K562 (cell line): ENCODE measurements around the gene KMO. TPM values are rescaled to one million over a fixed set of nuclear protein-coding genes. Genes with fewer than 3 reads are reported as not detected.

Experiments used
- ATAC-seq: fragments of 200-7000 bp; cut with Tn5 transposase; 3 replicates; pipeline ENCODE4 v1.9.1; 2020; ENCODE audit warnings: moderate library complexity
- BruUV-seq: library from RNA; stranded (reverse); fragments of 400-500 nt; replicated peaks from 2 replicates; lab custom pipeline; 2021; lab: Mats Ljungman, UMichigan
- CTCF ChIA-PET: fragments of 300-600 bp; formaldehyde crosslinking; extraction: SDS; loops from one replicate; lab custom pipeline; 2021; ENCODE audit warnings: low intra/inter-chr PET ratio; lab: Yijun Ruan, JAX
- POLR2A ChIA-PET: fragments of 300-600, 350-650 bp; sonication (Branson Sonifier 250); formaldehyde crosslinking; extraction: SDS; loops from one replicate; lab custom pipeline; 2021; ENCODE audit warnings: antibody characterized with exemption, inconsistent platforms; lab: Yijun Ruan, JAX
- DNase-seq, 4 experiments: peaks; one replicate each; pipeline versions ENCODE4 v3.0.0 to v3.0.0-alpha.2; 2011 to 2018; ENCODE audit warnings: low spot score in 3 of 4, mixed read lengths in 3 of 4; ENCODE audit errors: extremely low read depth in 1 of 4
- FAIRE-seq: peaks from 2 replicates; lab custom pipeline; 2011; peaks lifted over from hg19 to GRCh38; lab: Jason Lieb, UNC
- H2AFZ ChIP-seq: 2 replicates; pipeline ENCODE4 v1.6.0; 2011; ENCODE audit warnings: low read depth, low read length, control low read depth, inconsistent platforms
- H3K27ac ChIP-seq: fragments of 200-600 bp; 3 replicates; pipeline ENCODE4 v1.8.0; 2011; ENCODE audit warnings: low read depth, mild to moderate bottlenecking, control low read depth, inconsistent platforms, low read length, moderate library complexity, mixed read lengths; ENCODE audit errors: extremely low read depth
- H3K27me3 ChIP-seq, 2 experiments: fragments of 300-600 bp in 1 of 2; 2 replicates in 1 of 2; 3 replicates in 1 of 2; pipeline versions ENCODE4 v1.6.0 to v1.8.0; 2011; ENCODE audit warnings: inconsistent platforms in 2 of 2, low read length in 2 of 2, mild to moderate bottlenecking in 1 of 2, mixed read lengths in 1 of 2, moderate library complexity in 1 of 2; ENCODE audit not compliant: control insufficient read depth in 2 of 2, insufficient read depth in 2 of 2
- H3K36me3 ChIP-seq: fragments of 300-600 bp; 3 replicates; pipeline ENCODE4 v1.8.0; 2011; ENCODE audit warnings: mild to moderate bottlenecking, low read length, inconsistent platforms; ENCODE audit not compliant: control insufficient read depth, insufficient read depth
- H3K4me1 ChIP-seq, 2 experiments: fragments of 200-600 bp in 1 of 2; replicated peaks in 1 of 2; 2 replicates in 1 of 2; 3 replicates in 1 of 2; pipeline versions ENCODE4 v1.5.1 to v1.8.0; 2011; ENCODE audit warnings: inconsistent platforms in 2 of 2, low read length in 2 of 2, mild to moderate bottlenecking in 1 of 2, mixed read lengths in 1 of 2, moderate library complexity in 1 of 2; ENCODE audit not compliant: control insufficient read depth in 2 of 2, insufficient read depth in 2 of 2
- H3K4me2 ChIP-seq: 2 replicates; pipeline ENCODE4 v1.6.1; 2011; ENCODE audit warnings: low read length, control low read depth, inconsistent platforms, mixed read lengths; ENCODE audit not compliant: insufficient read depth
- H3K4me3 ChIP-seq: fragments of 200-600 bp; sonication (generic), shearing (Covaris generic); 2 replicates; pipeline ENCODE4 v1.5.1; 2016; ENCODE audit warnings: control low read depth, inconsistent platforms
- H3K79me2 ChIP-seq: fragments of 200-600 bp; 3 replicates; pipeline ENCODE4 v1.8.0; 2011; ENCODE audit warnings: low read length, inconsistent platforms; ENCODE audit not compliant: control insufficient read depth, insufficient read depth
- H3K9ac ChIP-seq, 2 experiments: 2 replicates each; pipeline versions ENCODE4 v1.6.0 to v1.6.1; 2011; ENCODE audit warnings: low read depth in 2 of 2, low read length in 2 of 2, control low read depth in 1 of 2, inconsistent platforms in 1 of 2, mild to moderate bottlenecking in 1 of 2, mixed read lengths in 1 of 2; ENCODE audit not compliant: insufficient read depth in 1 of 2
- H3K9me1 ChIP-seq: one replicate; pipeline ENCODE4 v1.6.0; 2011; ENCODE audit warnings: inconsistent platforms, mild to moderate bottlenecking, low read length, moderate library complexity; ENCODE audit not compliant: control insufficient read depth, insufficient read depth
- H3K9me3 ChIP-seq: replicated peaks from 2 replicates; pipeline ENCODE4 v1.5.1; 2011; ENCODE audit warnings: low read depth, low read length, inconsistent platforms; ENCODE audit not compliant: control insufficient read depth, insufficient read depth
- H4K20me1 ChIP-seq: replicated peaks from 2 replicates; pipeline ENCODE4 v1.6.1; 2011; ENCODE audit warnings: low read length, inconsistent platforms, mixed read lengths; ENCODE audit not compliant: control insufficient read depth, insufficient read depth
- ATF7 ChIP-seq: fragments of 450-650 bp; IDR thresholded peaks from 2 replicates; pipeline ENCODE4 v1.7.1; 2014; ENCODE audit warnings: mild to moderate bottlenecking, moderate library complexity
- ETV6 ChIP-seq, 3 experiments: fragments of 150-350 bp in 1 of 3; sonication (generic) in 1 of 3; formaldehyde crosslinking in 1 of 3; IDR thresholded peaks; 2 replicates each; pipeline versions ENCODE4 v1.6.1 to v1.8.0; 2014 to 2022; ENCODE audit warnings: borderline replicate concordance in 2 of 3, low read depth in 2 of 3, antibody characterized with exemption in 1 of 3, low read length in 1 of 3, mild to moderate bottlenecking in 1 of 3, missing genetic modification reagents in 1 of 3
- NCOR1 ChIP-seq: fragments of 450-650 bp; IDR thresholded peaks from 2 replicates; pipeline ENCODE4 v1.6.1; 2016; ENCODE audit warnings: mild to moderate bottlenecking, moderate library complexity
- PRDM10 ChIP-seq: fragments of 450-650 bp; IDR thresholded peaks from 2 replicates; pipeline ENCODE4 v1.6.1; 2018; ENCODE audit not compliant: partially characterized antibody
- SMAD4 ChIP-seq: fragments of 250-450 bp; sonication (Bioruptor Pico); conservative IDR thresholded peaks from 2 replicates; pipeline ENCODE4 v1.8.0; 2021; ENCODE audit warnings: inconsistent platforms, mild to moderate bottlenecking, moderate library complexity
- THAP7 ChIP-seq: fragments of 250-450 bp; sonication (Bioruptor Pico); IDR thresholded peaks from 2 replicates; pipeline ENCODE4 v1.5.0; 2021
- ZEB2 ChIP-seq: fragments of 450-650 bp; IDR thresholded peaks from 2 replicates; pipeline ENCODE4 v1.6.1; 2016
- ZNF24 ChIP-seq: fragments of 450-650 bp; IDR thresholded peaks from 2 replicates; pipeline ENCODE4 v1.6.1; 2016
- ZNF584 ChIP-seq: fragments of 200-800 bp; sonication (Bioruptor generic); IDR thresholded peaks from 2 replicates; pipeline ENCODE4 v1.6.1; 2016; ENCODE audit warnings: low read depth, mild to moderate bottlenecking, missing genetic modification characterization, missing compliant biosample characterization
- WGBS: fragments of 100-300 bp; shearing (Covaris generic); methylation state at CpG from one replicate; pipeline ENCODE4 v1.1.6; 2016; ENCODE audit warnings: low coverage, mixed read lengths; ENCODE audit not compliant: insufficient coverage; ENCODE audit errors: missing lambda C conversion rate; 5-methylcytosine and 5-hydroxymethylcytosine counted together
- in situ Hi-C: fragments of 300-500 bp; cut with MboI; formaldehyde crosslinking; loops from 4 replicates; pipeline ENCODE4 v1.15.0; 2018; ENCODE audit warnings: inconsistent platforms, mixed read lengths
- intact Hi-C: fragments of 100-400 bp; cut with micrococcal nuclease; formaldehyde crosslinking; loops from 2 replicates; pipeline ENCODE4 v1.14.2; 2022
- polyA plus RNA-seq, 8 experiments: library from polyadenylated mRNA; depleted of rRNA in 4 of 8; stranded (reverse) in 5 of 8; unstranded in 3 of 8; fragments of >200 nt; fragmentation: Nextera tagmentation in 2 of 8; fragmentation: Illumina TruSeq in 1 of 8; extraction: Ambion mirVana in 2 of 8; extraction: Trizol in 1 of 8; gene quantifications; 2 replicates each; pipeline versions ENCODE4 v1.2.1 to v1.2.3, GENCODE V29; 2011 to 2014; ENCODE audit warnings: inconsistent platforms in 1 of 8, missing spikeins in 1 of 8
- total RNA-seq, 7 experiments: library from RNA; depleted of rRNA in 6 of 7; stranded (reverse); fragments of >200 nt in 6 of 7; fragmentation: Illumina TruSeq in 2 of 7; extraction: Trizol in 2 of 7; gene quantifications; 2 replicates each; pipeline versions ENCODE4 v1.2.1 to v1.2.3, GENCODE V29; 2011 to 2021; ENCODE audit warnings: low replicate concordance in 1 of 7

The KMO gene
- total and polyA plus RNA-seq, 9 of the 15 experiments (the other 6 are each of a cell fraction or from before 2014, with no cell fraction given) = 0.01 to 0.11 (median 0.01) TPM; not detected in 6

DNA sequence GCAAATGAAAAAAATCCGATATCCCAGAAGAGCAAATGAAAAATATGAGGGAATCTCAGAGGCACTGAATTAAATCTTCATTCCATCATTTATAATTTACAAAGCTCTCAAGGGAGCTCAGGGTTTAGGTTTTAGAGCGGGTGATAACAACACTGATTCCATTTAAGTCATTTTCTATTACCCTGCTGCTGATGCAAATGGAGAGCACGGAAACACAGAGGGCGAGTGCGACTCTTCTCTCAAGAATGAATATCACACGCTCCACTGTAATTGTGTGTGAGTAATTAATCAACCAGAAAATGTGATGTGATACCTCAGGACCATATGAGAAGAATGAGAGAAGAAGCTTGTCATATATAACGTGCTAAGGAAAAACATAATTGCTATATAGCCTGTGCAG lies 85.2 kb downstream of the KMO start:
- in situ Hi-C loops = loop anchor here (5.0 to 25.0 kb wide), 2 partner anchors 215 to 370 kb away; partner anchors contain the start of gene MAP1LC3C
- no peak overlapping the region for H3K27ac ChIP-seq
- no peak for ATAC-seq
- no peak overlapping the region for H3K4me3 ChIP-seq
- H3K4me1 ChIP-seq = no peaks in the 10 kb centered on the region; a peak in 1 of 5 replicates
- no peaks in the 10 kb centered on the region for H3K27me3 ChIP-seq
- intact Hi-C loops = no loop called here
- no peak for TF ChIP-seq ZNF584 (CRISPR knock-in tag)
- TF ChIP-seq ZEB2 = no peak
- TF ChIP-seq ATF7 = no peak
- TF ChIP-seq NCOR1 = no peak
- TF ChIP-seq ETV6 (IDR thresholded peaks at IDR 0.05; ENCODE audit: borderline replicate concordance in 1 of 2, low read depth in 2 of 2, low read length in 1 of 2) = no peak
- TF ChIP-seq ETV6 (CRISPR knock-in tag; IDR thresholded peaks at IDR 0.05; ENCODE audit: borderline replicate concordance) = no peak
- TF ChIP-seq SMAD4 (CRISPR knock-in tag) = no peak
- no peak for TF ChIP-seq THAP7 (CRISPR knock-in tag)
- no peak for TF ChIP-seq PRDM10
- no peak for TF ChIP-seq ZNF24
- no peaks in the 10 kb centered on the region for H3K9me1 ChIP-seq
- H3K9ac ChIP-seq = no peak overlapping the region
- BruUV-seq = no TSS peak
- ChIA-PET CTCF (no interaction called here), POLR2A (interaction anchor here (1.7 kb wide), 1 partner anchor 12 kb away, joined by 4 read pairs; no protein-coding TSS in a partner anchor)
- WGBS = 86% methylated on average over 7 of the region's 7 CpGs
- peaks cover 2% of the 10 kb centered on the region; the same call in 2 of the 3 replicates for H3K36me3 ChIP-seq
- H4K20me1 ChIP-seq = no peaks in the 10 kb centered on the region
- H2AFZ ChIP-seq = no peak overlapping the region
- FAIRE-seq = no peak
- no peaks in the 10 kb centered on the region for H3K9me3 ChIP-seq
- DNase-seq = no peak
- H3K79me2 ChIP-seq = no peaks in the 10 kb centered on the region
- H3K4me2 ChIP-seq = no peak overlapping the region
